Measurements from ENCODE around the gene DYNLRB1. TPM values are rescaled to one million over a fixed set of nuclear protein-coding genes. Genes with fewer than 3 reads are reported as not detected.
A peak's percentile ranks its signal among the peaks of the same experiment; 100 is the strongest.

The DYNLRB1 gene
- total and polyA plus RNA-seq, 2 of the 13 experiments (the other 11 are each of a cell fraction or from before 2014, with no cell fraction given), result 140 to 244 TPM

- no peak for TF ChIP-seq BRF2 (CRISPR knock-in tag; IDR thresholded peaks at IDR 0.05)
- peak; percentile 4; the same call in 1 of the 2 replicates for TF ChIP-seq ZFAT (CRISPR knock-in tag; conservative IDR thresholded peaks at IDR 0.05)
- TF ChIP-seq KDM4B (CRISPR knock-in tag; IDR thresholded peaks at IDR 0.05), result peak; percentile 95
- TF ChIP-seq HMG20A (CRISPR knock-in tag; IDR thresholded peaks at IDR 0.05; ENCODE audit: borderline replicate concordance), result no peak; the same call in 1 of the 2 replicates
- TF ChIP-seq KLF15 (CRISPR knock-in tag; IDR thresholded peaks at IDR 0.05; ENCODE audit: borderline replicate concordance), result peak; percentile 62; the same call in 1 of the 2 replicates
- no peak for TF ChIP-seq ZNF784 (CRISPR knock-in tag; IDR thresholded peaks at IDR 0.05; ENCODE audit: borderline replicate concordance)
- no peak for TF ChIP-seq JUNB (CRISPR knock-in tag; IDR thresholded peaks at IDR 0.05; ENCODE audit: borderline replicate concordance)
- peak; percentile 43; the same call in 1 of the 2 replicates for TF ChIP-seq MLXIP (CRISPR knock-in tag; IDR thresholded peaks at IDR 0.05; ENCODE audit: borderline replicate concordance)
- peak; percentile 93 for TF ChIP-seq PITX1 (CRISPR knock-in tag; IDR thresholded peaks at IDR 0.05)
- TF ChIP-seq ZNF501 (CRISPR knock-in tag; IDR thresholded peaks at IDR 0.05), result peak; percentile 97
- TF ChIP-seq ZNF468 (CRISPR knock-in tag; IDR thresholded peaks at IDR 0.05), result 0 out of 2 replicates have a peak, but pooled peaks have one; percentile 25
- 0 out of 2 replicates have a peak, but pooled peaks have one; percentile 15 for TF ChIP-seq KDM6A (CRISPR knock-in tag; IDR thresholded peaks at IDR 0.05; ENCODE audit: low read depth)
- no peak for TF ChIP-seq ZNF674 (CRISPR knock-in tag; IDR thresholded peaks at IDR 0.05; ENCODE audit: low read depth)
- no peak for TF ChIP-seq NFIC (IDR thresholded peaks at IDR 0.05; ENCODE audit: low read length)
- TF ChIP-seq MNT (IDR thresholded peaks at IDR 0.05), result no peak
- peak; percentile 57; the same call in 1 of the 2 replicates for TF ChIP-seq ELK4 (CRISPR knock-in tag; IDR thresholded peaks at IDR 0.05; ENCODE audit: borderline replicate concordance)
- no peak for TF ChIP-seq GPBP1L1 (CRISPR knock-in tag; IDR thresholded peaks at IDR 0.05)
- peak; percentile 8; the same call in 1 of the 2 replicates for TF ChIP-seq ZNF337 (CRISPR knock-in tag; IDR thresholded peaks at IDR 0.05; ENCODE audit: borderline replicate concordance, low read depth)
Observed at GRCh38 chr20:34516247-34517113, at the start of gene DYNLRB1 (continued).

Data from HepG2 (cell line).